A673 (cell line): ENCODE measurements around the gene CCDC191.

Experiments
- EZH2 ChIP-seq: fragments of 200-600 bp; sonication (generic); IDR thresholded peaks from 2 replicates; pipeline ENCODE4 v1.6.1; 2017; ENCODE audit warnings: borderline replicate concordance, low read depth, mild to moderate bottlenecking, mixed read lengths, antibody characterized with exemption, low read length; ENCODE audit not compliant: poor library complexity, severe bottlenecking
- TF ChIP-seq, protein P1 (sequence below): fragments of 300-800, 200-600 bp; sonication (generic); conservative IDR thresholded peaks from 2 replicates; pipeline ENCODE4 v1.5.1; 2017; ENCODE audit warnings: low read depth, mild to moderate bottlenecking, antibody characterized with exemption, low read length, moderate library complexity, mixed read lengths

DNA sequence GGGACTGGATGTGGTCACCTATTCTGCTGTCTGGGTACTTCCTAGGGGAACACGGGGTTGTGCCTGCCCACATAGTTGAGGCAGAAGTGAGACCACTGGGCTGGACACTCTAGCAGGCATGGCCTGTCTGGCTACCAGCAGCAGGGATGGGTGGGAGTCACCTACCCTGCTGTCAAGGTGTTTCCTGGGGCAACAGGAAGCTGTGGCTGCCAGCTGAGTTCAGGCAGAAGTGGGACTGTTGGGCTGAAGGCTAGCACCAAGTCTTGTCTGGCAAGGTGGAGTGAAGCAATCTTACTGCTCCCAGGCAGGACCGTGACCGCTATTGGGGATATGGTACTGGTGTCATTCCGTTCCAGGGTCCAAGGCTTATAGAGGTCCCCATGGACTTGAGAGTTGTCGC is 128.8 kb downstream of the CCDC191 start:
- TF ChIP-seq, protein P1, sequence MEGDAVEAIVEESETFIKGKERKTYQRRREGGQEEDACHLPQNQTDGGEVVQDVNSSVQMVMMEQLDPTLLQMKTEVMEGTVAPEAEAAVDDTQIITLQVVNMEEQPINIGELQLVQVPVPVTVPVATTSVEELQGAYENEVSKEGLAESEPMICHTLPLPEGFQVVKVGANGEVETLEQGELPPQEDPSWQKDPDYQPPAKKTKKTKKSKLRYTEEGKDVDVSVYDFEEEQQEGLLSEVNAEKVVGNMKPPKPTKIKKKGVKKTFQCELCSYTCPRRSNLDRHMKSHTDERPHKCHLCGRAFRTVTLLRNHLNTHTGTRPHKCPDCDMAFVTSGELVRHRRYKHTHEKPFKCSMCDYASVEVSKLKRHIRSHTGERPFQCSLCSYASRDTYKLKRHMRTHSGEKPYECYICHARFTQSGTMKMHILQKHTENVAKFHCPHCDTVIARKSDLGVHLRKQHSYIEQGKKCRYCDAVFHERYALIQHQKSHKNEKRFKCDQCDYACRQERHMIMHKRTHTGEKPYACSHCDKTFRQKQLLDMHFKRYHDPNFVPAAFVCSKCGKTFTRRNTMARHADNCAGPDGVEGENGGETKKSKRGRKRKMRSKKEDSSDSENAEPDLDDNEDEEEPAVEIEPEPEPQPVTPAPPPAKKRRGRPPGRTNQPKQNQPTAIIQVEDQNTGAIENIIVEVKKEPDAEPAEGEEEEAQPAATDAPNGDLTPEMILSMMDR, result no peak
- TF ChIP-seq EZH2, result no peak
